ENCODE data around the gene WWTR1. TPM values are rescaled to one million over a fixed set of nuclear protein-coding genes. Genes with fewer than 3 reads are reported as not detected.

WWTR1 gene
- total and polyA plus RNA-seq, 2 of the 8 experiments (the other 6 are each of a cell fraction or from before 2014, with no cell fraction given): 15.7 to 18.6 TPM

- TF ChIP-seq SUZ12 (IDR thresholded peaks at IDR 0.05; ENCODE audit: low read length) (no peak), SP2 (IDR thresholded peaks at IDR 0.05; ENCODE audit: low read length) (no peak), KDM4A (IDR thresholded peaks at IDR 0.05; ENCODE audit: low read depth, low read length, severe bottlenecking) (no peak), SAP30 (IDR thresholded peaks at IDR 0.05; ENCODE audit: insufficient read depth, insufficient replicate concordance, low read length) (no peak), CTBP2 (IDR thresholded peaks at IDR 0.05; ENCODE audit: borderline replicate concordance, insufficient read depth, insufficient read length, low read length) (no peak)
Measured at GRCh38 chr3:149534082-149534481, 123.7 kb downstream of the WWTR1 start (continued).
